Esophagus squamous epithelium (tissue), 4 donors: Measurements from ENCODE around the gene SUPT7L.

Experiments
- CTCF ChIP-seq, 6 experiments: fragments of 450-650 bp in 4 of 6; fragments of 200-600 bp in 2 of 6; sonication (generic) in 2 of 6; IDR thresholded peaks; one replicate each; pipeline ENCODE4 v1.5.1; 2016 to 2019; ENCODE audit warnings: antibody characterized with exemption in 6 of 6, mild to moderate bottlenecking in 4 of 6, moderate library complexity in 4 of 6
- POLR2A ChIP-seq, 4 donors: fragments of 450-650 bp; IDR thresholded peaks; one replicate each; pipeline ENCODE4 v1.6.1; 2017; ENCODE audit warnings: antibody characterized with exemption in 4 of 4, mild to moderate bottlenecking in 4 of 4, moderate library complexity in 3 of 4

- TF ChIP-seq CTCF (IDR thresholded peaks at IDR 0.05): no peak
- TF ChIP-seq POLR2A (IDR thresholded peaks at IDR 0.05): no peak
Observed at GRCh38 chr2:27689424-27689823, 26.0 kb upstream of the SUPT7L start.
